Measurements from ENCODE around the gene MC2R. TPM values are rescaled to one million over a fixed set of nuclear protein-coding genes. Genes with fewer than 3 reads are reported as not detected.

MC2R gene
- total RNA-seq, 1 experiment from 2014 or later, result not detected

- Histone ChIP-seq H3K18ac (ENCODE audit: insufficient read length, low read depth, low read length) (no peak overlapping the region), H2AFZ (ENCODE audit: low read length) (no peak overlapping the region), H3K27ac (ENCODE audit: insufficient read length, low read depth, low read length) (no peak overlapping the region), H4K91ac (ENCODE audit: insufficient read length, low read depth, low read length) (no peak overlapping the region), H4K8ac (replicated peaks; ENCODE audit: insufficient read length, low read depth, low read length) (no peak overlapping the region), H2BK20ac (ENCODE audit: low read depth, low read length, poor library complexity, severe bottlenecking) (no peak overlapping the region), H3K27me3 (ENCODE audit: insufficient read depth, low read length) (no peaks in the 10 kb centered on the region), H3K4ac (ENCODE audit: low read depth, low read length) (no peak overlapping the region), H3K9ac (ENCODE audit: extremely low read depth, insufficient read length, low read length) (no peak overlapping the region), H4K20me1 (ENCODE audit: control insufficient read depth, insufficient read depth, insufficient read length) (no peaks in the 10 kb centered on the region), H3K23ac (ENCODE audit: insufficient read length, low read depth, low read length) (no peak overlapping the region), H3K9me3 (ENCODE audit: control insufficient read depth, low read depth, low read length) (no peaks in the 10 kb centered on the region), H3K79me1 (ENCODE audit: insufficient read depth, low read depth, low read length, poor library complexity, severe bottlenecking) (no peaks in the 10 kb centered on the region), H3K56ac (ENCODE audit: insufficient read length, low read depth, low read length) (no peak overlapping the region), H3K79me2 (ENCODE audit: insufficient read depth, low read length) (no peaks in the 10 kb centered on the region), H3K4me2 (ENCODE audit: insufficient read depth, insufficient read length, low read length) (no peak overlapping the region), H2BK120ac (ENCODE audit: low read depth, low read length, poor library complexity, severe bottlenecking) (no peak overlapping the region), H4K5ac (ENCODE audit: insufficient read length, low read depth, low read length) (no peak overlapping the region), H2BK12ac (ENCODE audit: insufficient read length, low read depth, low read length) (no peak overlapping the region), H3K4me1 (ENCODE audit: insufficient read depth, low read length) (no peaks in the 10 kb centered on the region; the same call in 1 of the 2 replicates), H3K23me2 (ENCODE audit: insufficient read length, low read depth, low read length, poor library complexity, severe bottlenecking) (no peaks in the 10 kb centered on the region), H2BK15ac (ENCODE audit: low read depth, low read length) (no peak overlapping the region), H2BK5ac (ENCODE audit: insufficient read length, low read length) (no peak overlapping the region), H3T11ph (ENCODE audit: low read length) (no peak overlapping the region), H3K14ac (ENCODE audit: insufficient read depth, low read length) (no peak overlapping the region), H2AK5ac (ENCODE audit: insufficient read length, low read length) (no peak overlapping the region)
- no peak for TF ChIP-seq CTCF (conservative IDR thresholded peaks at IDR 0.05)
- no CpG with 5 or more reads among the region's 10 CpGs for WGBS (ENCODE audit: extremely low coverage, insufficient read length, low lambda C conversion rate)
- H3K27me3 Mint-ChIP-seq (ENCODE audit: low read depth), result peaks cover 1% of the 10 kb centered on the region; the same call in 1 of the 2 replicates
- no peak overlapping the region for H3K4me3 Mint-ChIP-seq
- H3K36me3 Mint-ChIP-seq (ENCODE audit: insufficient read depth in 1 of 3, low read depth in 3 of 3), result peaks cover 1 to 6% (median 6%) of the 10 kb centered on the region in 3 experiments; a peak in 3 of 7 replicates
- H3K9me3 Mint-ChIP-seq, result peaks cover 14 to 20% of the 10 kb centered on the region in 2 experiments
- no peak for DNase-seq
- H3K27ac Mint-ChIP-seq, result peak overlapping the region in 1 of 3 experiments; percentile 44; a peak in 2 of 7 replicates
- H3K4me1 Mint-ChIP-seq, result peaks cover 15 to 16% of the 10 kb centered on the region in 2 experiments
Observed at GRCh38 chr18:13932285-13933025, 17.1 kb upstream of the MC2R start.
